K562 (cell line): Measurements from ENCODE around the gene FNBP1. TPM values are rescaled to one million over a fixed set of nuclear protein-coding genes. Genes with fewer than 3 reads are reported as not detected.

Experiments
- ATAC-seq: fragments of 200-7000 bp; cut with Tn5 transposase; 3 replicates; pipeline ENCODE4 v1.9.1; 2020; ENCODE audit warnings: moderate library complexity
- BruUV-seq: library from RNA; stranded (reverse); fragments of 400-500 nt; replicated peaks from 2 replicates; lab custom pipeline; 2021; lab: Mats Ljungman, UMichigan
- CTCF ChIA-PET: fragments of 300-600 bp; formaldehyde crosslinking; extraction: SDS; loops from one replicate; lab custom pipeline; 2021; ENCODE audit warnings: low intra/inter-chr PET ratio; lab: Yijun Ruan, JAX
- POLR2A ChIA-PET: fragments of 300-600, 350-650 bp; sonication (Branson Sonifier 250); formaldehyde crosslinking; extraction: SDS; loops from one replicate; lab custom pipeline; 2021; ENCODE audit warnings: antibody characterized with exemption, inconsistent platforms; lab: Yijun Ruan, JAX
- DNase-seq, 4 experiments: peaks; one replicate each; pipeline versions ENCODE4 v3.0.0 to v3.0.0-alpha.2; 2011 to 2018; ENCODE audit warnings: low spot score in 3 of 4, mixed read lengths in 3 of 4; ENCODE audit errors: extremely low read depth in 1 of 4
- FAIRE-seq: peaks from 2 replicates; lab custom pipeline; 2011; peaks lifted over from hg19 to GRCh38; lab: Jason Lieb, UNC
- H2AFZ ChIP-seq: 2 replicates; pipeline ENCODE4 v1.6.0; 2011; ENCODE audit warnings: low read depth, low read length, control low read depth, inconsistent platforms
- H3K27ac ChIP-seq: fragments of 200-600 bp; 3 replicates; pipeline ENCODE4 v1.8.0; 2011; ENCODE audit warnings: low read depth, mild to moderate bottlenecking, control low read depth, inconsistent platforms, low read length, moderate library complexity, mixed read lengths; ENCODE audit errors: extremely low read depth
- H3K27me3 ChIP-seq, 2 experiments: fragments of 300-600 bp in 1 of 2; 2 replicates in 1 of 2; 3 replicates in 1 of 2; pipeline versions ENCODE4 v1.6.0 to v1.8.0; 2011; ENCODE audit warnings: inconsistent platforms in 2 of 2, low read length in 2 of 2, mild to moderate bottlenecking in 1 of 2, mixed read lengths in 1 of 2, moderate library complexity in 1 of 2; ENCODE audit not compliant: control insufficient read depth in 2 of 2, insufficient read depth in 2 of 2
- H3K36me3 ChIP-seq: fragments of 300-600 bp; 3 replicates; pipeline ENCODE4 v1.8.0; 2011; ENCODE audit warnings: mild to moderate bottlenecking, low read length, inconsistent platforms; ENCODE audit not compliant: control insufficient read depth, insufficient read depth
- H3K4me1 ChIP-seq, 2 experiments: fragments of 200-600 bp in 1 of 2; replicated peaks in 1 of 2; 2 replicates in 1 of 2; 3 replicates in 1 of 2; pipeline versions ENCODE4 v1.5.1 to v1.8.0; 2011; ENCODE audit warnings: inconsistent platforms in 2 of 2, low read length in 2 of 2, mild to moderate bottlenecking in 1 of 2, mixed read lengths in 1 of 2, moderate library complexity in 1 of 2; ENCODE audit not compliant: control insufficient read depth in 2 of 2, insufficient read depth in 2 of 2
- H3K4me2 ChIP-seq: 2 replicates; pipeline ENCODE4 v1.6.1; 2011; ENCODE audit warnings: low read length, control low read depth, inconsistent platforms, mixed read lengths; ENCODE audit not compliant: insufficient read depth
- H3K4me3 ChIP-seq: fragments of 200-600 bp; sonication (generic), shearing (Covaris generic); 2 replicates; pipeline ENCODE4 v1.5.1; 2016; ENCODE audit warnings: control low read depth, inconsistent platforms
- H3K79me2 ChIP-seq: fragments of 200-600 bp; 3 replicates; pipeline ENCODE4 v1.8.0; 2011; ENCODE audit warnings: low read length, inconsistent platforms; ENCODE audit not compliant: control insufficient read depth, insufficient read depth
- H3K9ac ChIP-seq, 2 experiments: 2 replicates each; pipeline versions ENCODE4 v1.6.0 to v1.6.1; 2011; ENCODE audit warnings: low read depth in 2 of 2, low read length in 2 of 2, control low read depth in 1 of 2, inconsistent platforms in 1 of 2, mild to moderate bottlenecking in 1 of 2, mixed read lengths in 1 of 2; ENCODE audit not compliant: insufficient read depth in 1 of 2
- H3K9me1 ChIP-seq: one replicate; pipeline ENCODE4 v1.6.0; 2011; ENCODE audit warnings: inconsistent platforms, mild to moderate bottlenecking, low read length, moderate library complexity; ENCODE audit not compliant: control insufficient read depth, insufficient read depth
- H3K9me3 ChIP-seq: replicated peaks from 2 replicates; pipeline ENCODE4 v1.5.1; 2011; ENCODE audit warnings: low read depth, low read length, inconsistent platforms; ENCODE audit not compliant: control insufficient read depth, insufficient read depth
- H4K20me1 ChIP-seq: replicated peaks from 2 replicates; pipeline ENCODE4 v1.6.1; 2011; ENCODE audit warnings: low read length, inconsistent platforms, mixed read lengths; ENCODE audit not compliant: control insufficient read depth, insufficient read depth
- ELF1 ChIP-seq: fragments of 200-800 bp; sonication (Bioruptor generic); IDR thresholded peaks from 2 replicates; pipeline ENCODE4 v1.6.1; 2016; ENCODE audit warnings: missing genetic modification characterization, missing compliant biosample characterization
- ETS2 ChIP-seq: IDR thresholded peaks from 2 replicates; pipeline ENCODE4 v1.6.1; 2016; ENCODE audit warnings: borderline replicate concordance, missing genetic modification characterization, mild to moderate bottlenecking, moderate library complexity, missing compliant biosample characterization; ENCODE audit not compliant: poor library complexity, severe bottlenecking
- GABPB1 ChIP-seq: sonication (generic); formaldehyde crosslinking; IDR thresholded peaks from 2 replicates; pipeline ENCODE4 v1.8.0; 2022; ENCODE audit warnings: mild to moderate bottlenecking, missing genetic modification reagents
- NR4A1 ChIP-seq, 2 experiments: fragments of 250-450 bp in 1 of 2; fragments of 450-650 bp in 1 of 2; sonication (Bioruptor Pico) in 1 of 2; IDR thresholded peaks; 2 replicates each; pipeline versions ENCODE4 v1.4.0 to v1.6.1; 2016 to 2020; ENCODE audit warnings: mild to moderate bottlenecking in 2 of 2, missing compliant biosample characterization in 1 of 2, missing genetic modification characterization in 1 of 2, moderate library complexity in 1 of 2
- NUFIP1 ChIP-seq: fragments of 450-650 bp; IDR thresholded peaks from 2 replicates; pipeline ENCODE4 v1.6.1; 2018; ENCODE audit not compliant: partially characterized antibody
- PML ChIP-seq: IDR thresholded peaks from 2 replicates; pipeline ENCODE4 v1.6.1; 2012; ENCODE audit warnings: low read length, inconsistent platforms
- RFX5 ChIP-seq: IDR thresholded peaks from 2 replicates; pipeline ENCODE4 v1.6.1; 2011; ENCODE audit warnings: low read depth, mild to moderate bottlenecking, improper control_type of control experiment, low read length
- SMAD1 ChIP-seq: fragments of 150-350 bp; IDR thresholded peaks from 2 replicates; pipeline ENCODE4 v1.6.1; 2014; ENCODE audit warnings: low read length, low read depth; ENCODE audit not compliant: partially characterized antibody
- SMARCE1 ChIP-seq: fragments of 450-650 bp; IDR thresholded peaks from 2 replicates; pipeline ENCODE4 v1.7.1; 2016; ENCODE audit warnings: mild to moderate bottlenecking
- TSC22D4 ChIP-seq: fragments of 450-650 bp; IDR thresholded peaks from 2 replicates; pipeline ENCODE4 v1.6.1; 2016; ENCODE audit warnings: missing genetic modification characterization, missing biosample characterization, control low read depth
- ZNF41 ChIP-seq: fragments of 250-450 bp; sonication (Bioruptor Pico); conservative IDR thresholded peaks from 2 replicates; pipeline ENCODE4 v1.4.0; 2020; ENCODE audit warnings: mild to moderate bottlenecking
- WGBS: fragments of 100-300 bp; shearing (Covaris generic); methylation state at CpG from one replicate; pipeline ENCODE4 v1.1.6; 2016; ENCODE audit warnings: low coverage, mixed read lengths; ENCODE audit not compliant: insufficient coverage; ENCODE audit errors: missing lambda C conversion rate; 5-methylcytosine and 5-hydroxymethylcytosine counted together
- in situ Hi-C: fragments of 300-500 bp; cut with MboI; formaldehyde crosslinking; loops from 4 replicates; pipeline ENCODE4 v1.15.0; 2018; ENCODE audit warnings: inconsistent platforms, mixed read lengths
- intact Hi-C: fragments of 100-400 bp; cut with micrococcal nuclease; formaldehyde crosslinking; loops from 2 replicates; pipeline ENCODE4 v1.14.2; 2022
- polyA plus RNA-seq, 8 experiments: library from polyadenylated mRNA; depleted of rRNA in 4 of 8; stranded (reverse) in 5 of 8; unstranded in 3 of 8; fragments of >200 nt; fragmentation: Nextera tagmentation in 2 of 8; fragmentation: Illumina TruSeq in 1 of 8; extraction: Ambion mirVana in 2 of 8; extraction: Trizol in 1 of 8; gene quantifications; 2 replicates each; pipeline versions ENCODE4 v1.2.1 to v1.2.3, GENCODE V29; 2011 to 2014; ENCODE audit warnings: inconsistent platforms in 1 of 8, missing spikeins in 1 of 8
- total RNA-seq, 7 experiments: library from RNA; depleted of rRNA in 6 of 7; stranded (reverse); fragments of >200 nt in 6 of 7; fragmentation: Illumina TruSeq in 2 of 7; extraction: Trizol in 2 of 7; gene quantifications; 2 replicates each; pipeline versions ENCODE4 v1.2.1 to v1.2.3, GENCODE V29; 2011 to 2021; ENCODE audit warnings: low replicate concordance in 1 of 7
- TF ChIP-seq, protein P1 (sequence below): fragments of 200-800 bp; sonication (Bioruptor generic); IDR thresholded peaks from 2 replicates; pipeline ENCODE4 v1.6.1; 2017; ENCODE audit warnings: missing genetic modification characterization, missing compliant biosample characterization
- TF ChIP-seq, protein P2 (sequence below): fragments of 200-800 bp; sonication (Bioruptor generic); IDR thresholded peaks from 2 replicates; pipeline ENCODE4 v1.6.1; 2016; ENCODE audit warnings: missing genetic modification characterization, missing compliant biosample characterization

FNBP1 gene
- total and polyA plus RNA-seq, 9 of the 15 experiments (the other 6 are each of a cell fraction or from before 2014, with no cell fraction given) = 1.8 to 14.9 (median 7.6) TPM

DNA sequence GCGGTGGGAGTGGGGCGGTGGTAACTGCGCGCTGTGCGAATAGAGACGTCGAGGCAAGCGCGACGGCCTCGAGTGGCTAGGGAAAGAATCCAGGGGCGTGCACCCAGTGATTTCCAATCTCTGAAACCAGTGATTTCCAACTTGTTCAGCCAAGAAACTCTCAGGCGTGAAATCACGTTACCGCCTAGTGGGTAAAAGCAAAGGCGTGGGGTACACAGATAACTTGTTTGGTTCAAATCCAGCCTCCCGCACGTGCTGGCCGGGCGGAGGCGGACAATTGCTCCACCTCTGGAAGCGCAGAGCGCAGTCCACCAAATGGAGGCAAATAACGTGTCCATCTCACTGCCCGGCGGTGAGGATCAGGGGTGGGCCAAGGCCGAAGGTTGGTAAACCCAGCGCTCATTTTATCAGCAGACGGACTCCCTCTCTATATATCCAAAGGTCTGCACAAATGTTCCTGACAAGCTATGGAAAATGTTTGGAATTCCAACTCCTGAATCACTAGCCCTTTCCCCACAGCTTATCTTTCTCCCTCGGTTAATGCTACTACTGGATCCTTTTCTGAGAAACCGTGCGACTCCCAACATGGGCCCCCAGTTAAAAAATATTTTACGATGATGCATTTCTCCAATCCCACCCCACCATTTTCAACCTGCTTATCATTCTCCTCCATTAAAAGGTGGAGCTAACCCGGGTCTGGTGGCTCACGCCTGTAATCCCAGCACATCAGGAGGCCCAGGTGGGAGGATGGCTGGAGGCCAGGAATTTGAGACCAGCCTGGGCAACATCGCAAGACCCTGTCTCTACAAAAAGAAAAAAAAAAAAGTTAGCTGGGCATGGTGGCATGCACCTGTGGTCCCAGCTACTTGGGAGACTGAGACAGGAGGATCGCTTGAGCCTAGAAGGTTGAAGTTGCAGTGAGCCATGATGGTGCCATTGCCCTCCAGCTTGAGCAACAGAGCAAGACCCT, 950 bp upstream of the FNBP1 start:
- ChIA-PET POLR2A (interaction anchor here (1.7 kb wide), 1 partner anchor 9 kb away, joined by 7 read pairs; the partner anchor contains the start of gene GPR107), CTCF (no interaction called here)
- peak overlapping the region; percentile 72 for H2AFZ ChIP-seq
- ATAC-seq = peak; percentile 73
- peak overlapping the region; percentile 72 for H3K4me2 ChIP-seq
- H3K27me3 ChIP-seq = peaks cover 5 to 12% of the 10 kb centered on the region in 2 experiments; a peak in 3 of 5 replicates
- intact Hi-C loops = loop anchor here (2.0 kb wide), 1 partner anchor 133 kb away; no protein-coding TSS in a partner anchor
- 6% methylated on average over 37 of the region's 37 CpGs for WGBS
- peak overlapping the region; percentile 31; the same call in 1 of the 3 replicates for H3K27ac ChIP-seq
- DNase-seq = peak; percentile 54 to 77 (median 62)
- H3K79me2 ChIP-seq = no peaks in the 10 kb centered on the region; the same call in 2 of the 3 replicates
- H3K9ac ChIP-seq = peak overlapping the region in 1 of 2 experiments; percentile 89; a peak in 2 of 4 replicates
- no peaks in the 10 kb centered on the region for H3K36me3 ChIP-seq
- peak; percentile 88 for FAIRE-seq
- peaks cover 27 to 30% of the 10 kb centered on the region in 2 experiments for H3K4me1 ChIP-seq
- in situ Hi-C loops = no loop called here
- no peaks in the 10 kb centered on the region for H3K9me1 ChIP-seq
- H4K20me1 ChIP-seq = no peaks in the 10 kb centered on the region; the same call in 1 of the 2 replicates
- H3K4me3 ChIP-seq = peak overlapping the region; percentile 50
- BruUV-seq = no TSS peak
- H3K9me3 ChIP-seq = no peaks in the 10 kb centered on the region
- TF ChIP-seq PML (0 out of 2 replicates have a peak, but pooled peaks have one; percentile 32), TSC22D4 (tag) (no peak), ZNF41 (CRISPR knock-in tag) (no peak), NR4A1 (CRISPR knock-in tag; IDR thresholded peaks at IDR 0.05) (no peak), NR4A1 (tag; IDR thresholded peaks at IDR 0.05) (no peak; the same call in 1 of the 2 replicates), ETS2 (no peak), RFX5 (no peak), ELF1 (no peak), SMAD1 (no peak), SMARCE1 (peak; percentile 33; the same call in 1 of the 2 replicates), NUFIP1 (no peak), GABPB1 (CRISPR knock-in tag) (no peak)
- TF ChIP-seq, protein P1, sequence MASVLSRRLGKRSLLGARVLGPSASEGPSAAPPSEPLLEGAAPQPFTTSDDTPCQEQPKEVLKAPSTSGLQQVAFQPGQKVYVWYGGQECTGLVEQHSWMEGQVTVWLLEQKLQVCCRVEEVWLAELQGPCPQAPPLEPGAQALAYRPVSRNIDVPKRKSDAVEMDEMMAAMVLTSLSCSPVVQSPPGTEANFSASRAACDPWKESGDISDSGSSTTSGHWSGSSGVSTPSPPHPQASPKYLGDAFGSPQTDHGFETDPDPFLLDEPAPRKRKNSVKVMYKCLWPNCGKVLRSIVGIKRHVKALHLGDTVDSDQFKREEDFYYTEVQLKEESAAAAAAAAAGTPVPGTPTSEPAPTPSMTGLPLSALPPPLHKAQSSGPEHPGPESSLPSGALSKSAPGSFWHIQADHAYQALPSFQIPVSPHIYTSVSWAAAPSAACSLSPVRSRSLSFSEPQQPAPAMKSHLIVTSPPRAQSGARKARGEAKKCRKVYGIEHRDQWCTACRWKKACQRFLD (CRISPR knock-in tag) = peak; percentile 62
- TF ChIP-seq, protein P2, sequence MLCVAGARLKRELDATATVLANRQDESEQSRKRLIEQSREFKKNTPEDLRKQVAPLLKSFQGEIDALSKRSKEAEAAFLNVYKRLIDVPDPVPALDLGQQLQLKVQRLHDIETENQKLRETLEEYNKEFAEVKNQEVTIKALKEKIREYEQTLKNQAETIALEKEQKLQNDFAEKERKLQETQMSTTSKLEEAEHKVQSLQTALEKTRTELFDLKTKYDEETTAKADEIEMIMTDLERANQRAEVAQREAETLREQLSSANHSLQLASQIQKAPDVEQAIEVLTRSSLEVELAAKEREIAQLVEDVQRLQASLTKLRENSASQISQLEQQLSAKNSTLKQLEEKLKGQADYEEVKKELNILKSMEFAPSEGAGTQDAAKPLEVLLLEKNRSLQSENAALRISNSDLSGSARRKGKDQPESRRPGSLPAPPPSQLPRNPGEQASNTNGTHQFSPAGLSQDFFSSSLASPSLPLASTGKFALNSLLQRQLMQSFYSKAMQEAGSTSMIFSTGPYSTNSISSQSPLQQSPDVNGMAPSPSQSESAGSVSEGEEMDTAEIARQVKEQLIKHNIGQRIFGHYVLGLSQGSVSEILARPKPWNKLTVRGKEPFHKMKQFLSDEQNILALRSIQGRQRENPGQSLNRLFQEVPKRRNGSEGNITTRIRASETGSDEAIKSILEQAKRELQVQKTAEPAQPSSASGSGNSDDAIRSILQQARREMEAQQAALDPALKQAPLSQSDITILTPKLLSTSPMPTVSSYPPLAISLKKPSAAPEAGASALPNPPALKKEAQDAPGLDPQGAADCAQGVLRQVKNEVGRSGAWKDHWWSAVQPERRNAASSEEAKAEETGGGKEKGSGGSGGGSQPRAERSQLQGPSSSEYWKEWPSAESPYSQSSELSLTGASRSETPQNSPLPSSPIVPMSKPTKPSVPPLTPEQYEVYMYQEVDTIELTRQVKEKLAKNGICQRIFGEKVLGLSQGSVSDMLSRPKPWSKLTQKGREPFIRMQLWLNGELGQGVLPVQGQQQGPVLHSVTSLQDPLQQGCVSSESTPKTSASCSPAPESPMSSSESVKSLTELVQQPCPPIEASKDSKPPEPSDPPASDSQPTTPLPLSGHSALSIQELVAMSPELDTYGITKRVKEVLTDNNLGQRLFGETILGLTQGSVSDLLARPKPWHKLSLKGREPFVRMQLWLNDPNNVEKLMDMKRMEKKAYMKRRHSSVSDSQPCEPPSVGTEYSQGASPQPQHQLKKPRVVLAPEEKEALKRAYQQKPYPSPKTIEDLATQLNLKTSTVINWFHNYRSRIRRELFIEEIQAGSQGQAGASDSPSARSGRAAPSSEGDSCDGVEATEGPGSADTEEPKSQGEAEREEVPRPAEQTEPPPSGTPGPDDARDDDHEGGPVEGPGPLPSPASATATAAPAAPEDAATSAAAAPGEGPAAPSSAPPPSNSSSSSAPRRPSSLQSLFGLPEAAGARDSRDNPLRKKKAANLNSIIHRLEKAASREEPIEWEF (CRISPR knock-in tag) = no peak
